Measurements from ENCODE around the gene CCR2. TPM values are rescaled to one million over a fixed set of nuclear protein-coding genes. Genes with fewer than 3 reads are reported as not detected.

CCR2 gene
- total RNA-seq, 3 donors from 2014 or later: 1.3 to 2.2 (median 2.0) TPM

- Histone ChIP-seq H3K9me3 (no peaks in the 10 kb centered on the region), H3K36me3 (no peaks in the 10 kb centered on the region), H3K4me3 (no peak overlapping the region), H3K27me3 (no peaks in the 10 kb centered on the region), H3K4me1 (no peaks in the 10 kb centered on the region), H3K27ac (no peak overlapping the region)
- TF ChIP-seq, protein P1, sequence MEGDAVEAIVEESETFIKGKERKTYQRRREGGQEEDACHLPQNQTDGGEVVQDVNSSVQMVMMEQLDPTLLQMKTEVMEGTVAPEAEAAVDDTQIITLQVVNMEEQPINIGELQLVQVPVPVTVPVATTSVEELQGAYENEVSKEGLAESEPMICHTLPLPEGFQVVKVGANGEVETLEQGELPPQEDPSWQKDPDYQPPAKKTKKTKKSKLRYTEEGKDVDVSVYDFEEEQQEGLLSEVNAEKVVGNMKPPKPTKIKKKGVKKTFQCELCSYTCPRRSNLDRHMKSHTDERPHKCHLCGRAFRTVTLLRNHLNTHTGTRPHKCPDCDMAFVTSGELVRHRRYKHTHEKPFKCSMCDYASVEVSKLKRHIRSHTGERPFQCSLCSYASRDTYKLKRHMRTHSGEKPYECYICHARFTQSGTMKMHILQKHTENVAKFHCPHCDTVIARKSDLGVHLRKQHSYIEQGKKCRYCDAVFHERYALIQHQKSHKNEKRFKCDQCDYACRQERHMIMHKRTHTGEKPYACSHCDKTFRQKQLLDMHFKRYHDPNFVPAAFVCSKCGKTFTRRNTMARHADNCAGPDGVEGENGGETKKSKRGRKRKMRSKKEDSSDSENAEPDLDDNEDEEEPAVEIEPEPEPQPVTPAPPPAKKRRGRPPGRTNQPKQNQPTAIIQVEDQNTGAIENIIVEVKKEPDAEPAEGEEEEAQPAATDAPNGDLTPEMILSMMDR (IDR thresholded peaks at IDR 0.05): no peak
- no peak for TF ChIP-seq POLR2AphosphoS5 (IDR thresholded peaks at IDR 0.05)
- TF ChIP-seq POLR2A (IDR thresholded peaks at IDR 0.05): no peak
- intact Hi-C loops (cut with DNase I; ENCODE audit: low total_unique reads): no loop called here
- DNase-seq (ENCODE audit: low spot score in 2 of 2): no peak
Observed at GRCh38 chr3:46354984-46355383, 1.1 kb downstream of the CCR2 start.

DNA sequence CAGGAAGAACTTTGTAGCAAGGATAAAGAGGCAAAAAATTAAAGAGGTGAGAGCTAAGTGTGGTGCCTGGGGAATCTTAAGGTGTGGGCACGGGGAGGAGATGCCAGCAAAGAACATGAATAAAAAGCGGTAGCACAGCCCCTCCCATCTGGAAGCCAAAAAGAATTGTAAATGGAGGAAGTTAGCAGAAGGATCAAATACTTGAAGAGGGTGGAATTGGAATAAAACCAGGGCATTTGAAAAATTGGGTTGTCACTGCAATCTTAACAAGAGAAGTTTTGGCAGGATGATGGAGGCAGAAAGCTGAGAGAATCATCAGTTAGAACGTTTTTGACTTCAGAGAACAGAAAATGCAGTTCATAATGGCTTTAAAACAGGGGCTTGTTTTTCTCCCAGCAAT, 2.4 kb downstream of the CCR2 start:
- TF ChIP-seq POLR2AphosphoS5 (IDR thresholded peaks at IDR 0.05) (no peak), POLR2A (IDR thresholded peaks at IDR 0.05) (no peak)
- TF ChIP-seq, protein P1 (IDR thresholded peaks at IDR 0.05): no peak
- no peak overlapping the region for H3K27ac ChIP-seq
- no peak overlapping the region for H3K4me3 ChIP-seq
- no peaks in the 10 kb centered on the region for H3K36me3 ChIP-seq
- DNase-seq (ENCODE audit: low spot score in 2 of 2): no peak
- no peaks in the 10 kb centered on the region for H3K4me1 ChIP-seq
- H3K27me3 ChIP-seq: no peaks in the 10 kb centered on the region
- no peaks in the 10 kb centered on the region for H3K9me3 ChIP-seq
- intact Hi-C loops (cut with DNase I; ENCODE audit: low total_unique reads): no loop called here

- Histone ChIP-seq H3K27me3 (no peaks in the 10 kb centered on the region), H3K36me3 (no peaks in the 10 kb centered on the region), H3K9me3 (no peaks in the 10 kb centered on the region), H3K4me3 (no peak overlapping the region), H3K4me1 (no peaks in the 10 kb centered on the region), H3K27ac (no peak overlapping the region)
- DNase-seq (ENCODE audit: low spot score in 2 of 2): no peak
- TF ChIP-seq, protein P1 (IDR thresholded peaks at IDR 0.05): no peak
- TF ChIP-seq POLR2AphosphoS5 (IDR thresholded peaks at IDR 0.05) (no peak), POLR2A (IDR thresholded peaks at IDR 0.05) (no peak)
- intact Hi-C loops (cut with DNase I; ENCODE audit: low total_unique reads): no loop called here
Observed at GRCh38 chr3:46356909-46357308, 3.0 kb downstream of the CCR2 start.

GRCh38 chr3:46358466-46358865, 4.6 kb downstream of the CCR2 start:
- H3K27ac ChIP-seq: no peak overlapping the region
- no peaks in the 10 kb centered on the region for H3K36me3 ChIP-seq
- no peaks in the 10 kb centered on the region for H3K4me1 ChIP-seq
- H3K27me3 ChIP-seq: no peaks in the 10 kb centered on the region
- no peaks in the 10 kb centered on the region for H3K9me3 ChIP-seq
- intact Hi-C loops (cut with DNase I; ENCODE audit: low total_unique reads): no loop called here
- TF ChIP-seq POLR2A (IDR thresholded peaks at IDR 0.05) (no peak), POLR2AphosphoS5 (IDR thresholded peaks at IDR 0.05) (no peak)
- TF ChIP-seq, protein P1 (IDR thresholded peaks at IDR 0.05): no peak
- no peak overlapping the region for H3K4me3 ChIP-seq
- no peak for DNase-seq (ENCODE audit: low spot score in 2 of 2)

GRCh38 chr3:46359733-46360493, 6.0 kb downstream of the CCR2 start:
- H3K27me3 ChIP-seq: no peaks in the 10 kb centered on the region
- no peak overlapping the region for H3K4me3 ChIP-seq
- no peaks in the 10 kb centered on the region for H3K9me3 ChIP-seq
- intact Hi-C loops (cut with DNase I; ENCODE audit: low total_unique reads): no loop called here
- TF ChIP-seq POLR2A (IDR thresholded peaks at IDR 0.05): no peak
- TF ChIP-seq POLR2AphosphoS5 (IDR thresholded peaks at IDR 0.05): no peak
- TF ChIP-seq, protein P1 (IDR thresholded peaks at IDR 0.05): no peak
- H3K4me1 ChIP-seq: no peaks in the 10 kb centered on the region
- no peak for DNase-seq (ENCODE audit: low spot score in 2 of 2)
- no peak overlapping the region for H3K27ac ChIP-seq
- no peaks in the 10 kb centered on the region for H3K36me3 ChIP-seq
